Fibroblast of skin of left biceps (primary cell): ENCODE data around the gene TERC.

Experiments
- DNase-seq, 2 experiments: peaks; one replicate each; pipeline ENCODE4 v3.0.0-alpha.2; 2013; ENCODE audit warnings: low read depth in 2 of 2

TERC gene

GRCh38 chr3:169764882-169765612 is at the start of gene TERC:
Gene TERC (minus strand): TSS chr3:169765060.
- peak; percentile 82 to 83 for DNase-seq

GRCh38 chr3:169813757-169814517 is 49.1 kb upstream of the TERC start:
- no peak for DNase-seq

- DNase-seq = no peak
Measured at GRCh38 chr3:169813278-169813677, 48.4 kb upstream of the TERC start.

GRCh38 chr3:169812332-169813235 is 47.7 kb upstream of the TERC start, which contains the start of the genes LRRC34 and LRRIQ4:
Gene LRRC34 (minus strand): TSS chr3:169812904. CDS start chr3:169812548, 356 bp downstream.
Gene LRRIQ4 (plus strand): TSS chr3:169812870. CDS start chr3:169821922, 9,052 bp downstream.
- peak in 1 of 2 experiments; percentile 19 for DNase-seq

GRCh38 chr3:169811631-169812331 is 46.9 kb upstream of the TERC start:
- peak in 1 of 2 experiments; percentile 21 for DNase-seq

- no peak for DNase-seq
Measured at GRCh38 chr3:169809230-169809795, 44.5 kb upstream of the TERC start.

- no peak for DNase-seq
Measured at GRCh38 chr3:169804681-169805080, 39.8 kb upstream of the TERC start.

- DNase-seq = no peak
Measured at GRCh38 chr3:169792359-169792758, 27.5 kb upstream of the TERC start.

- no peak for DNase-seq
Measured at GRCh38 chr3:169790687-169791429, 26.0 kb upstream of the TERC start.

- no peak for DNase-seq
Measured at GRCh38 chr3:169790219-169790618, 25.4 kb upstream of the TERC start.

- DNase-seq = no peak
Measured at GRCh38 chr3:169787791-169788190, 22.9 kb upstream of the TERC start.

GRCh38 chr3:169787120-169787519 is 22.3 kb upstream of the TERC start:
- DNase-seq = no peak

- no peak for DNase-seq
Measured at GRCh38 chr3:169781209-169781855, 16.5 kb upstream of the TERC start.

GRCh38 chr3:169780742-169781141 is 15.9 kb upstream of the TERC start:
- DNase-seq = no peak

GRCh38 chr3:169777822-169778221 is 13.0 kb upstream of the TERC start:
- DNase-seq = no peak

GRCh38 chr3:169774186-169774585 is 9.3 kb upstream of the TERC start:
- DNase-seq = no peak

GRCh38 chr3:169772897-169773816 is 8.3 kb upstream of the TERC start, which contains the start of gene MYNN:
Gene MYNN (plus strand): TSS chr3:169773396. CDS start chr3:169774296, 900 bp downstream.
- peak in 1 of 2 experiments; percentile 60 for DNase-seq

GRCh38 chr3:169772305-169772896 is 7.5 kb upstream of the TERC start:
- no peak for DNase-seq
